HUES6 (cell line): Measurements from ENCODE around the gene RELL2.
"Not testable (repeated sequence)": the region's sequence is repeated elsewhere in the genome, so short reads cannot be mapped to it uniquely, and the experiment has no call there.

Experiments used
- H3K27ac ChIP-seq: 2 replicates; pipeline ENCODE4 v1.7.0; 2013; ENCODE audit warnings: low read depth, mild to moderate bottlenecking, low read length, inconsistent platforms
- H3K27me3 ChIP-seq: 2 replicates; pipeline ENCODE4 v1.6.1; 2013; ENCODE audit warnings: low read length; ENCODE audit not compliant: control insufficient read depth, insufficient read depth
- H3K36me3 ChIP-seq: 2 replicates; pipeline ENCODE4 v1.6.1; 2013; ENCODE audit warnings: low read length; ENCODE audit not compliant: control insufficient read depth, insufficient read depth
- H3K4me1 ChIP-seq: 2 replicates; pipeline ENCODE4 v1.6.1; 2013; ENCODE audit warnings: low read length; ENCODE audit not compliant: control insufficient read depth, insufficient read depth
- H3K4me3 ChIP-seq: 2 replicates; pipeline ENCODE4 v1.5.1; 2013; ENCODE audit warnings: low read depth, low read length
- H3K9ac ChIP-seq: one replicate; pipeline ENCODE4 v1.6.1; 2013; ENCODE audit warnings: mild to moderate bottlenecking, low read length
- H3K9me3 ChIP-seq: 2 replicates; pipeline ENCODE4 v1.6.1; 2013; ENCODE audit warnings: low read depth, low read length; ENCODE audit not compliant: control insufficient read depth, insufficient read depth

Gene RELL2

DNA sequence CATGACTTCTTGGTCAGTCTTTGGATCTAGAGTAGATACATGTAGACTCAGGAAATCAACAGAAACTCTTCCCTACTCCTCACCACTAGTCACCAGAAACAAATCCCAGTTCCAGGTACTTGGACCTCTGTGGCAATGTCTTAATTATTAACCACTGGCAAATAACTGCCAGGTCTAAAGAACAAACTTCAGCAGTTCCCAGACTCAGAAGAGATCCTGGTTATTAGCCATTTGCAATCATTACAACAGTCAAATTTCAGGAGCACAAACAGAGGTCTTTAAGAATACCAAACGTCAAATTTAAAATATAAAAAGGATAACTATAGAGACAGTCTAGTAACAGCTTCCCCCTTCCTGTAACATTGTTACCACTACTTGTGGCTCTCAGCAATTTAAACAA is 28.2 kb upstream of the RELL2 start:
- Histone ChIP-seq H3K27ac (no peak overlapping the region), H3K4me3 (no peak overlapping the region), H3K4me1 (peaks cover 12% of the 10 kb centered on the region), H3K9me3 (no peaks in the 10 kb centered on the region), H3K27me3 (no peaks in the 10 kb centered on the region), H3K36me3 (no peaks in the 10 kb centered on the region), H3K9ac (no peak overlapping the region)

DNA sequence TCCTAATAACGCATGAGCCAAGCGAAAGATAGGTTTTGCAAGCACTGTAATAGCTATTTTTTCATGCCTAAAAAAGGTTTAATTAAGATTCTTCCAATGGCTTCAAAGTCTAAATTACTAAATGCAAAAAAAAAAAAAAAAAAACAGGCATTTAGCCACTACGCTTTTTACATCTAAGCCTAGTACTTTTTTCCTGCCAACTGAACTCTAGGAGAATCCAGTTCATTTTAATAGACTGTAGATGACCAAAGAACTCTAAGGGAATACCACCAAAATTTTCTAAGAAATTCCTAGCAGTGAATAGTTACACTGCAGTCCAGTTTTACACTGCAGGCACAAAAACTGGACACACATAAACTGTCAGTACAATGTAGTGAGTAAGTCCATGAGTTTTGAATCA is 27.8 kb upstream of the RELL2 start:
- H3K27me3 ChIP-seq = no peaks in the 10 kb centered on the region
- no peaks in the 10 kb centered on the region for H3K36me3 ChIP-seq
- no peaks in the 10 kb centered on the region for H3K9me3 ChIP-seq
- peaks cover 16% of the 10 kb centered on the region for H3K4me1 ChIP-seq
- no peak overlapping the region for H3K27ac ChIP-seq
- no peak overlapping the region for H3K9ac ChIP-seq
- no peak overlapping the region for H3K4me3 ChIP-seq

DNA sequence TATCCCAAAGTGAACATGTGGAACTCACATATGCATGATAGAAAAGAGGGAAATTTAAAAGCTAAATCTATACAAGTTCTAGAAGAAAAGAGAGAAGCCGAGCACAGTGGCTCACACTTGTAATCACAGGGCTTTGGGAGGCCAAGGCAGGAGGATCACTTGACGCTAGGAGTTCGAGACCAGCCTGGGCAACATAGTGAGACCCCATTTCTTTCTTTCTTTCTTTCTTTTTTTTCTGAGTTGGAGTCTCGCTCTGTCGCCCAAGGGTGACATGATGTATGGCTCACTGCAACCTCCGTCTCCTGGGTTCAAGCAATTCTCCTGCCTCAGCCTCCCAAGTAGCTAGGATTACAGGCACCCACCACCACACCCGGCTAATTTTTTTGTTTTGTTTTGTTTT is 26.9 kb upstream of the RELL2 start:
- H3K27ac ChIP-seq, H3K9ac ChIP-seq, H3K27me3 ChIP-seq, H3K36me3 ChIP-seq, H3K9me3 ChIP-seq, H3K4me3 ChIP-seq: not testable (repeated sequence)
- peaks cover 23% of the 10 kb centered on the region for H3K4me1 ChIP-seq

DNA sequence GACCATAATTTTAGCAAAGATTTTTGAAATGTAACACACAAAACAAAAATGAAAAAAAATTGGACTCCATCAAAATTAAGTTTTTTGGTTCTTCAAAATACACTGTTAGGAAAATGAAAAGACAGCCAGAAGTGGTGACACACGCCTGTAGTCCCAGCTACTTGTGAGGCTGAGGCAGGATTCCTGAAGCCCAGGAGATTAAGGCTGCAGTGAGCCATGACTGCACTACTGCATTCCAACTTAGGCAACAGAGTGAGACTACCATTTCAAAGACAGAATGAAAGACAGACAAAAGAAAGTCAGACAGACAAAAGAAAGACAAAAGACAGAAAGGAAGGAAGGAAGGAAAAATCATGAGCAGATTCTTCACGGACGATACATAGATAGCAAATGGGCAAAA is 25.5 kb upstream of the RELL2 start:
- H3K9me3 ChIP-seq = no peaks in the 10 kb centered on the region
- no peak overlapping the region for H3K27ac ChIP-seq
- H3K36me3 ChIP-seq = no peaks in the 10 kb centered on the region
- no peaks in the 10 kb centered on the region for H3K27me3 ChIP-seq
- H3K9ac ChIP-seq = no peak overlapping the region
- peaks cover 18% of the 10 kb centered on the region for H3K4me1 ChIP-seq
- no peak overlapping the region for H3K4me3 ChIP-seq

DNA sequence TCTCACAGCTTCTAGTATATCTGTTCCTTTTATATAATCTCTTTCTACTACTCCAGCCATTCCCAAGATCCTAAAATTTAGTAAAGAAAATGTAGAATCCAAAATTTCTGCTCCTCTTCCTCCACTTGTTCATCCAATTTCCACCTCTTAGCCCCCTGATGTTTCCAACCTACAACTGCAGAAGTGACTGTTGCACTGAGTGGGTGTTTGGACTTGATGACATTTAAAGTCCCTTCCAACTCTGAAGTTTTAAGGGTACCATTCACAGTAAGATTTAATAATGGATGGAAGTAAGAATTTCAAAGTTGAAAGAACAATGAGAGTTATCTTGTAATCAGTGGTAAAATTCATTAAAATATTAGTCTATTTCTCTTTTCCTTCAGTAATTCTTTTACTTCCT is 23.5 kb upstream of the RELL2 start:
- Histone ChIP-seq H3K9ac (no peak overlapping the region), H3K27me3 (no peaks in the 10 kb centered on the region), H3K4me1 (peaks cover 34% of the 10 kb centered on the region), H3K27ac (no peak overlapping the region), H3K9me3 (no peaks in the 10 kb centered on the region), H3K4me3 (no peak overlapping the region), H3K36me3 (no peaks in the 10 kb centered on the region)

DNA sequence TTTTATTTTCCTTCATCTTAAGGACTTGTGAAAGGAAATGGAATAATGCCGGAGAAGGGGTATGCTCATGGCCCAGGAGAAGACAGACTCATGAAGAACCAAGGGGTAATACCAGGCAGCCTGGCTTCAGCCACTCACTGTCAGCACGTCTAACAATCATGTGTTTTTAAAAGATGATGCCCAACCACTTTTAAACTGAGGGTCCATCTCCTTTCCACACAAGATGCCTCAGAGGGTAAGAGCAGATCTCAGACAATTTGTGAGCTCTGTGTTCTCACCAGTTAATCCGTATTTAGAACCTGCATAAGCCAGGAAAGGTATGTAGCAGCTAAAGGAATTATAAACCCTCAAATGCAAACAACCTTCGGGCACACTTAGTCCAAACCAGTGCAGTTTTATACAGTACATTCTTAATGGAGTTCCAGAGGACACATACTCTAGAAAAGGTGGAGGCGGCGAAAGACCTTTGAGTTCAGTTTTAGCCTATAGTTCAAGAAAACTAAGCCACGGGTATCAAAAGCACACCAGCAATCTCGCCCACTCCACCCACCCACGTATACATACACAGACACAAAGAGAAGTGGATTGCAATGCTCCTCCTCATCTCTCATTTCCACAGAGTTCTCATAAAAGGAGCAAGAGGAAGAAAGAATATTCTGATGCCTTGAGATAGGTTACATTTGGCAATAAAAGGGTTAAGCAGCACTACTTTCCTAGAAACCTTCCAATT is 20.6 kb upstream of the RELL2 start:
- H3K27ac ChIP-seq = no peak overlapping the region
- H3K4me1 ChIP-seq = peaks cover 38% of the 10 kb centered on the region
- H3K9me3 ChIP-seq = no peaks in the 10 kb centered on the region
- H3K36me3 ChIP-seq = peaks cover 15% of the 10 kb centered on the region
- H3K4me3 ChIP-seq = peak overlapping the region; percentile 5; the same call in 1 of the 2 replicates
- no peaks in the 10 kb centered on the region for H3K27me3 ChIP-seq
- no peak overlapping the region for H3K9ac ChIP-seq

DNA sequence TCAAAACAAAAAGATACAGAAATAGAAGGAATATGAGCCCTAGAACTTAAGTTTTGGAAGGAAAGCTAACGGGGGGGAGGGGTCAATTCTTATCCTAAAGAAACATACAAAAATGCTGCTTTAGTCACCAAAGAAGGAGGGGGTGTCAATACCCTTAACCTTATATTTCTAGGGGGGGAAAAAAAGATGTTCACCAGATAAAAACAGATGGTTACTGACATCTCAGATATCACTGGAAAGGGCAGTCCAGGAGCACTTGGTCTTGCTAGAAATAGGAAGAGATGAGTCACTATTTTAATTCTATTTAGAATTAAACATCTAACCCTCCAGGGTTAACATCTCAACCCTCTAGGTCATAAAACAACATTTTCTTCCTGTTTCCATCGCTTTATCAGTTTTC is 19.7 kb upstream of the RELL2 start:
- peaks cover 25% of the 10 kb centered on the region for H3K36me3 ChIP-seq
- peaks cover 38% of the 10 kb centered on the region for H3K4me1 ChIP-seq
- no peak overlapping the region for H3K9ac ChIP-seq
- peak overlapping the region; percentile 79 for H3K4me3 ChIP-seq
- H3K9me3 ChIP-seq = no peaks in the 10 kb centered on the region
- no peaks in the 10 kb centered on the region for H3K27me3 ChIP-seq
- no peak overlapping the region for H3K27ac ChIP-seq

DNA sequence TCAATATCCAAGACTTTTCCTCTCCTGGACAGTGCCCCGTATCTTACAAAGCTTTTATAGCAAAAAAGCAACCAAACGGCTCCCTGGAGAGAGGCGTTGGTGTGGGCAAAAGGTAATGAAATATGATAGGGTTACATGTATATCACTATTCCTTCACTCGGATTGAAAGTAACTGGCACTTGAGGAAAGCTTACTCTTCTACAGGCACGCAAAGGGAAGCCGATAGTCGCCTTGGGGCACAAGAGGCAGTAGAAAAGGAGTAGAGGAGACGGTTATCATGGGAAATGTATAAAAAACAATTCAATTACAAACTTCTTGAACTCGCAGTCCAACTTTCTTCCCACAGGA is 19.1 kb upstream of the RELL2 start:
- peaks cover 38% of the 10 kb centered on the region for H3K4me1 ChIP-seq
- H3K4me3 ChIP-seq = peak overlapping the region; percentile 79
- no peaks in the 10 kb centered on the region for H3K27me3 ChIP-seq

DNA sequence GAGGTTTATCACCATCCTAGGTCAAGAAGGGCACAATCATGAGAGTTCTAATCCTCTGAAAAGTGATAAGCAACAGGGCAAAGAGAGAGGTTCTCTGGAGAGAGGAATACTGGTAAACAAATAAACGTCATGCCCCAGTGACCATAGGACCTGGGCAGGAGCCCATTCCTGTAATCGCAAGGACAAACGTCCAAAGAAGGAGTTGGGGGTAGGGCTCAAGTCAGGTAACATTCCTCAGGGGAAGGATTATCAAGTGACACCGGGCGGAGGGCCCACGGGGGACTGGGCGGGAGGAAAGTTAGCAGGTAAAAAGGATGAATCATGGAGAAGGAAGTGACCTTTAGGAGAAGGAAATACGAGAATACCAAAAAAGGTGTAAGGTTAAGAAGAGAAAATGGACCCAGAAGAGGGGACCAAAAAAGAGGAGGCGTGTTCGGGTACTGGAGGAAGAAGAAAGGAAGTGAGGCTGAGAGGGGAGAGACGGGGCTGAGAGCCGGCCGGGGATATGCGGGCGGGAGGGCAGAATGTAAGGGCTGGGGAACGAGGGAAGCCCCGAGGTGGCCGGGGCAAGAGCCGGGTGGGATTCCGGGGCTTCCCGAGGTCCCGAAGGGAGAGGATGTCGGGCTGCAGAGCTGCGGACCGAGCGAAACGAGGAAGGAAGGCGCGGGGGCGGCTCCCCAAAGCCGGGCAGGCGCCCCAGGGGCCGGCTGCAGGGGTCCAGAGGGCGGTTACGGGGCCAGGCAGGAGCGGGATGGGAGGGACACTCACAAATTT is 18.6 kb upstream of the RELL2 start:
- H3K4me1 ChIP-seq = peaks cover 38% of the 10 kb centered on the region
- peak overlapping the region; percentile 93 for H3K27ac ChIP-seq
- H3K36me3 ChIP-seq = peaks cover 33% of the 10 kb centered on the region
- H3K27me3 ChIP-seq = no peaks in the 10 kb centered on the region
- peak overlapping the region; percentile 88 for H3K9ac ChIP-seq
- no peaks in the 10 kb centered on the region for H3K9me3 ChIP-seq
- H3K4me3 ChIP-seq = peak overlapping the region; percentile 79

More for the DNA sequence above, 19.1 kb upstream of the RELL2 start:
- Histone ChIP-seq H3K27ac (peak overlapping the region; percentile 93; the same call in 1 of the 2 replicates), H3K9ac (peak overlapping the region; percentile 88), H3K36me3 (peaks cover 29% of the 10 kb centered on the region), H3K9me3 (no peaks in the 10 kb centered on the region)

DNA sequence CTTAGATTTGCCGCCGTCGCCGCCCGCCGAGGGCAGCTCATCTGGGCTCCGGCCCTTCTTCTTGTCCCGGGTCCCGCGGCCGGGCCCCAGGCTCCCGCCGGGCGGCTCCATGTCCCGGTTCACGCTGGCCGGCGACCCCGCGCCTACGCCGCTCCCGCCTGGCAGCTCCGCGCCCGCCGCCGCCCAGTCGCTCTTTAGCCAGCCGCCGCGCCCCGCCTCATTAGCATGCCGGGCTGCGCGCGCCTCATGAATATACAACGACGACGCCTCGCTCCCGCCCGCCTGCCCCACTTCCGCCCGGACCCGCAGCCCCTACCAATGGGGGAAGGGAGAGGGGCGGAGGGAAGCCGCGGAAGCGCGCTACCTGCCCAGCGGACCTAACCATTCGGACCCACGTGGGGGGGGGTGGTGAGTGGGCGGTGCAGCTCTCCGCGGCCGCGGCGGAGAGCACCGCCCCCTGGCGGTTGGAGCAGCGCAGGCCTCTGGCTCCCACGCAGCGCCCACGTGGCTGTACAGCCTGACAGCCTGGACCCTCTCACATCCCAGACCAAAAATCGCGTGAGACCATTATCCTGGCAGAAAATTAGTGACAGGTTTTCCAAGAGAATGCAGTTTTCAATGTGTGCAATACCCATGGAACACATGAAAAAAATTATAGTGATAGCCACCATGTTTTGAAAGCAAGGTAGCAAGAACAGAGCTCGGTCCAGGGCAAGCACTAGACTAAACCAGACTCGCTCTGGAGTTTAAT is 17.8 kb upstream of the RELL2 start, which contains the start of gene DIAPH1:
Gene DIAPH1, minus strand, starts transcription at position 197 of the 751 bp plus-strand sequence. Its CDS starts 86 bp downstream, at position 111.
- Histone ChIP-seq H3K9me3 (no peaks in the 10 kb centered on the region), H3K27ac (peak within 1 kb of the TSS; percentile 93), H3K27me3 (no peaks in the 10 kb centered on the region)

DNA sequence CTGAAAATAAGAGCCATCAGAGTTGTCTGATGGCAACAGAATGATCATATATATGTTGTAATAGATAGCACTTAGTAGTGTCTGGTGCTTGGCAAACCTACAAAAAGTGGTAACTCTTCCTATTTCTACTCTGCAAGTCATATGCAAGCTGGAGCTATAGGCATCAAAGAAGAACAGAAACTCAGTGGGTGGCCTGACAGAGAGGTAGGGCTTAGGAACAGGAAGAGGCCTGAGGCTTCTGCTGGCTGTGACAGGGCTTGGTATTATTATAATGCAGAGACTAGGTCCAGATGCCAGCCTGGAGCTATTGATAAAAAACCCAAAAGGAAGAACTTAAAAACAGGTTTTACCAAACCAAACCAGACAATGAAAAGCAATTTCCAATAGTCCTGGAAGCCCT is 13.6 kb upstream of the RELL2 start:
- H3K27me3 ChIP-seq = no peaks in the 10 kb centered on the region
- H3K36me3 ChIP-seq = peaks cover 74% of the 10 kb centered on the region
- H3K4me1 ChIP-seq = peaks cover 14% of the 10 kb centered on the region
- H3K27ac ChIP-seq = peak overlapping the region; percentile 76
- 0 out of 2 replicates have a peak overlapping the region, but pooled peaks have one; percentile 15 for H3K4me3 ChIP-seq
- peak overlapping the region; percentile 38 for H3K9ac ChIP-seq
- H3K9me3 ChIP-seq = no peaks in the 10 kb centered on the region

More for the DNA sequence above, 17.8 kb upstream of the RELL2 start, which contains the start of gene DIAPH1:
- peak within 1 kb of the TSS; percentile 88 for H3K9ac ChIP-seq
- peaks cover 40% of the 10 kb centered on the region for H3K36me3 ChIP-seq
- peaks cover 37% of the 10 kb centered on the region for H3K4me1 ChIP-seq
- peak within 1 kb of the TSS; percentile 79 for H3K4me3 ChIP-seq
